Muscle of back (tissue), 11 donors: ENCODE data around the gene DENND6A. TPM values are rescaled to one million over a fixed set of nuclear protein-coding genes. Genes with fewer than 3 reads are reported as not detected.
A peak's percentile ranks its signal among the peaks of the same experiment; 100 is the strongest.
"Not testable (repeated sequence)": the region's sequence is repeated elsewhere in the genome, so short reads cannot be mapped to it uniquely, and the experiment has no call there.

Experiments
- DNase-seq, 3 donors: peaks; one replicate each; pipeline versions ENCODE4 v3.0.0 to v3.0.0-alpha.2; 2013
- polyA plus RNA-seq, 10 donors: library from polyadenylated mRNA; unstranded; fragments of 120-200 nt; gene quantifications; one replicate each; pipeline ENCODE4 v1.2.1, GENCODE V29; 2013; ENCODE audit not compliant: insufficient read length in 10 of 10

The DENND6A gene
- polyA plus RNA-seq, 10 donors: 13.3 to 20.2 (median 16.4) TPM

GRCh38 chr3:57646723-57647122 lies 46.2 kb downstream of the DENND6A start:
- peak; percentile 18 to 45 (median 27) for DNase-seq

GRCh38 chr3:57644740-57645139 lies 48.1 kb downstream of the DENND6A start:
- DNase-seq: no peak

- no peak for DNase-seq
These were observed 55.5 kb downstream of the DENND6A start for GRCh38 chr3:57637391-57637790.

- DNase-seq: not testable (repeated sequence)
These were observed 58.6 kb downstream of the DENND6A start for GRCh38 chr3:57634259-57634658.

- DNase-seq: no peak
These were observed 64.9 kb downstream of the DENND6A start for GRCh38 chr3:57627976-57628375.

- no peak for DNase-seq
These were observed 68.1 kb downstream of the DENND6A start for GRCh38 chr3:57624801-57625200.

- no peak for DNase-seq
These were observed 70.5 kb downstream of the DENND6A start for GRCh38 chr3:57622362-57622761.

- no peak for DNase-seq
These were observed 75.1 kb downstream of the DENND6A start for GRCh38 chr3:57617739-57618138.

GRCh38 chr3:57616233-57616632 lies 76.6 kb downstream of the DENND6A start:
- no peak for DNase-seq

- not testable (repeated sequence) for DNase-seq
These were observed 81.0 kb downstream of the DENND6A start for GRCh38 chr3:57611870-57612269.

- no peak for DNase-seq
These were observed 87.2 kb downstream of the DENND6A start for GRCh38 chr3:57605683-57606082.

GRCh38 chr3:57604971-57605370 lies 87.9 kb downstream of the DENND6A start:
- DNase-seq: no peak

GRCh38 chr3:57600195-57600594 lies 92.7 kb downstream of the DENND6A start:
- DNase-seq: no peak

GRCh38 chr3:57598765-57599360 lies 94.0 kb downstream of the DENND6A start:
- DNase-seq: peak in 1 of 3 donors; percentile 9

GRCh38 chr3:57597127-57597923 lies 95.6 kb downstream of the DENND6A start, which contains the start of gene ARF4:
Gene ARF4 (minus strand): TSS chr3:57597344. CDS start chr3:57597140, 204 bp downstream.
- DNase-seq: peak; percentile 99 to 100 (median 100)

- peak; percentile 77 to 85 (median 85) for DNase-seq
These were observed 96.3 kb downstream of the DENND6A start for GRCh38 chr3:57596495-57597126.

- DNase-seq: no peak
These were observed 98.3 kb downstream of the DENND6A start for GRCh38 chr3:57594576-57594975.

GRCh38 chr3:57594144-57594543 lies 98.7 kb downstream of the DENND6A start:
- DNase-seq: no peak

- no peak for DNase-seq
These were observed 100.6 kb downstream of the DENND6A start for GRCh38 chr3:57592306-57592705.

GRCh38 chr3:57587905-57588304 lies 105.0 kb downstream of the DENND6A start:
- no peak for DNase-seq

GRCh38 chr3:57586778-57587177 lies 106.1 kb downstream of the DENND6A start:
- DNase-seq: no peak

GRCh38 chr3:57583544-57583943 lies 109.3 kb downstream of the DENND6A start:
- DNase-seq: no peak
